DMS 273 (cell line): ENCODE data around the gene ZNF592.
"Not testable (repeated sequence)": the region's sequence is repeated elsewhere in the genome, so short reads cannot be mapped to it uniquely, and the experiment has no call there.

Experiments used
- DNase-seq: peaks from one replicate; lab custom pipeline; 2025; ENCODE audit not compliant: unreplicated experiment; lab: John Stamatoyannopoulos, UW

The ZNF592 gene, protein sequence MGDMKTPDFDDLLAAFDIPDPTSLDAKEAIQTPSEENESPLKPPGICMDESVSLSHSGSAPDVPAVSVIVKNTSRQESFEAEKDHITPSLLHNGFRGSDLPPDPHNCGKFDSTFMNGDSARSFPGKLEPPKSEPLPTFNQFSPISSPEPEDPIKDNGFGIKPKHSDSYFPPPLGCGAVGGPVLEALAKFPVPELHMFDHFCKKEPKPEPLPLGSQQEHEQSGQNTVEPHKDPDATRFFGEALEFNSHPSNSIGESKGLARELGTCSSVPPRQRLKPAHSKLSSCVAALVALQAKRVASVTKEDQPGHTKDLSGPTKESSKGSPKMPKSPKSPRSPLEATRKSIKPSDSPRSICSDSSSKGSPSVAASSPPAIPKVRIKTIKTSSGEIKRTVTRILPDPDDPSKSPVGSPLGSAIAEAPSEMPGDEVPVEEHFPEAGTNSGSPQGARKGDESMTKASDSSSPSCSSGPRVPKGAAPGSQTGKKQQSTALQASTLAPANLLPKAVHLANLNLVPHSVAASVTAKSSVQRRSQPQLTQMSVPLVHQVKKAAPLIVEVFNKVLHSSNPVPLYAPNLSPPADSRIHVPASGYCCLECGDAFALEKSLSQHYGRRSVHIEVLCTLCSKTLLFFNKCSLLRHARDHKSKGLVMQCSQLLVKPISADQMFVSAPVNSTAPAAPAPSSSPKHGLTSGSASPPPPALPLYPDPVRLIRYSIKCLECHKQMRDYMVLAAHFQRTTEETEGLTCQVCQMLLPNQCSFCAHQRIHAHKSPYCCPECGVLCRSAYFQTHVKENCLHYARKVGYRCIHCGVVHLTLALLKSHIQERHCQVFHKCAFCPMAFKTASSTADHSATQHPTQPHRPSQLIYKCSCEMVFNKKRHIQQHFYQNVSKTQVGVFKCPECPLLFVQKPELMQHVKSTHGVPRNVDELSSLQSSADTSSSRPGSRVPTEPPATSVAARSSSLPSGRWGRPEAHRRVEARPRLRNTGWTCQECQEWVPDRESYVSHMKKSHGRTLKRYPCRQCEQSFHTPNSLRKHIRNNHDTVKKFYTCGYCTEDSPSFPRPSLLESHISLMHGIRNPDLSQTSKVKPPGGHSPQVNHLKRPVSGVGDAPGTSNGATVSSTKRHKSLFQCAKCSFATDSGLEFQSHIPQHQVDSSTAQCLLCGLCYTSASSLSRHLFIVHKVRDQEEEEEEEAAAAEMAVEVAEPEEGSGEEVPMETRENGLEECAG (N-terminal part only)

DNA sequence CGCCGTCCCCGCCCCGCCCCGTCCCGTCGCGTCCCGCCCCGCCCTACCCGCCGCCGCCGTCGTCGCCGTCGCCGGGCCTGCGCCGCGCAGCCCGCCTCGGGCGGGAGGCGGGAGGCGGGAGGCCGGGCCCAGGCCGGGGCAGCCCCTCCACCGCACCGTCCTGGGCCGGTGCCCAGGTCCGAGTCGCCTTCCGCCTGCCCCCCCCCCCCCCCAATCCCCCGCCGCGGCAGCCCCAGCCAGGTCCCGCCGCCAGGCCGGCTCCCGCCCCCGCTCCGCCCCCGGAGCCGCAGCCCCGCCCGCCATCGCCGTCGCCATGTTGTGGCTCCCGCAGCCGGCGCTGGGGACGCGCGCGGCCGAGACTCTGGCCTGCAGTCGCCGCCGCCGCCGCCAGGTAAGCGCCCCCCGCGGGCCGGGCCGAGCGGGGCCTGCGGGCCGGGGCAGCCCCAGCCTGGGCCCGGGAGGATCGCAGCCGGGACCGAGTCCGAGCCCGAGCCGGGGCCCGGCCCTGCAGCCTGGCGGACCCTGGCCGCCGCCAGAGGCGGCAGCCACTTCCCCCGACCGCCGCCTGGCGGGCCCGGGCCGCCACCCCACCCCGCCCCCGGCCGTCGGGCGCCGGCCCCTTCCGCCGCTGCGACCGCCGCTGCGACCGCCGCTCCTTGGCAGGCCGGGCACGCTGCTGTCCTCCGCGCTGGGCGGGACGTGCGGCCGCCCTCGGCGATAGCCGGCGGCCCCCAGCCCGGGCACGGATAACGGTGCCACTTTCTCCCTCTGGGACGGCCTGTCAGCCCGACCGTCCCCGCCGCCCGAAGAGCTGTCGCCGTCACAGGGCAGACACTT lies at the start of gene ZNF592:
Gene ZNF592, plus strand, starts transcription at position 319 of the 837 bp plus-strand sequence. CDS start 34,084 bp downstream, outside the sequence.
- DNase-seq, result peak; percentile 82

DNA sequence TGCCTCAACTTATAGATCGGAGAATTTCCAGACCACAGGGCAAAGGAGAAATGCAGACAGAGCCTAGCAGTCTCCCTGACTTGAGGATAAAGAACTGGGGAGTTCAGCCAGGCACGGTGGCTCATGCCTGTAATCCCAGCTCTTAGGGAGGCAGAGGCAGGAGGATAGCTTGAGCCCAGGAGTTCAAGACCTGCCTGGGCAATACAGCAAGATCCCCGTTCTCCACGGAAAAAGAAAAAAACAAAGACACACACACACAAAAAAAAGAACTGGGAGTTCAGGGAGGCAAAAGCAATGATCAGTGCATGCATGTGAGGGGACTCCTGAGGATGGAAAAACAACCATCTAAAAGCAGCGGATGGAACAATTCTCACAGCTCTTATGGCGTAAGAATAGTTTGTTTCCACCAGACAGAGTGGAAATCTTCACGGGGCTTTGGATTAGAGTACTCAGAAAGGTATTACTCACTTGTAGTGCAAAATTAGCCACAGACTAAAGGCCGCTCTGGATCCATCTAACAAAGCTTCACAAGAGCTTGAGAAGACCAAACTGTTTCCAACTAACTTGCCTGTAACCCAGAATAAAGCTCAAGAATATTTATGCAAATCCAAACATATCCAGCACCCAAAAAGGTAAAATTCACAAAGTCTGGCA lies 48.7 kb upstream of the ZNF592 start:
- DNase-seq, result no peak

GRCh38 chr15:84702961-84703482 lies 45.4 kb upstream of the ZNF592 start:
- DNase-seq, result peak; percentile 3

GRCh38 chr15:84703808-84704207 lies 44.6 kb upstream of the ZNF592 start:
- DNase-seq, result no peak

- no peak for DNase-seq
Observed at GRCh38 chr15:84714372-84714771, 34.0 kb upstream of the ZNF592 start.

DNA sequence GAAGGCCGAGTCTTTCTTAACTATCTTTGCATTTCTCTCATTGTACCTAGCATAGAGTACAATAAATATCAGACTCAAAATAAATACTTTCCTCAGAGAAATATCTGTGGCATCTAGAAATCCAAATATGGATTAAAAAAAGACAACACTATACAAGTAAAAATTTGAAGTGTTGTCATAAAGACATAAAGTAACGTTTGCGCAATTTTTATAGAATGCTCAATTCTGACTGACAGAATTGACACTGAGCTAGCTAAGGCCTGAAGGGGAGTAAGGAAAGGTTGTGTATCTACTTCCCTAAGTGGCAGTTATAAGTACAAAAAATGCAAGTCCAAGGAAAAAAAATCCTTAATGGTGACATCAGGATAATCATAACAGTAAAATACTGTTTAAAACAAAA lies 33.6 kb upstream of the ZNF592 start:
- no peak for DNase-seq

DNA sequence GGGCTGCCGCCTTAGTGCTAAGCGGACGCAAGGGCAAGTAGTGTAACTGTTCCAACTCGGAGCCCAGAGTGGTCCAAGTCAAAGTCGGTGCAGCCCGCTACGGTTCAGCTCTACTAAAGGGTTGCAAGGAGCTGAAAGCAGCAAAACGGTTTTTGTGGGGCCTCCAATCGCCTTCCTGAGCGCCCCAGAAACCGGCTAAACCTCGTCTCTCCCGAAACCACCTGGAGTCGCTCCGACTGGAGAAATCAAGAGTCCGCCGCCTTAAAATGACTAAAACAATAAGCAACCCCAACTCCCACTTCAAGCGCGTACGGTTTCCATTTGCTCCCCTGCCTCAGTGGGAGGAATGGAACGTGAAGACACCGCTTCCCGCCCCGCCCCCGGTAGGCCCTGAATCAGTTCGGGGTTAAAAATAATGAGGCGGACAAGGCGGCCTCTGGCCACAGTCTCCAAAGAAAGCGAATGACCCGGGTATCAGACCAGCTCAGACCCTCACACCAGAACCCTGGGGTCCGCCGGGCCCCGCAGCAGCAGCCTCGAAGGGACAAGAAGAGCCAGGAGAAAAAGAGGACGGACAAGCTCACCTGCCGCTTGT lies 32.9 kb upstream of the ZNF592 start:
- DNase-seq, result peak; percentile 72

GRCh38 chr15:84716036-84716732 lies 32.2 kb upstream of the ZNF592 start, which contains the start of gene SEC11A:
SEC11A (minus strand) TSS chr15:84716139; CDS start chr15:84716075, 64 bp downstream.
- DNase-seq, result peak; percentile 93

DNA sequence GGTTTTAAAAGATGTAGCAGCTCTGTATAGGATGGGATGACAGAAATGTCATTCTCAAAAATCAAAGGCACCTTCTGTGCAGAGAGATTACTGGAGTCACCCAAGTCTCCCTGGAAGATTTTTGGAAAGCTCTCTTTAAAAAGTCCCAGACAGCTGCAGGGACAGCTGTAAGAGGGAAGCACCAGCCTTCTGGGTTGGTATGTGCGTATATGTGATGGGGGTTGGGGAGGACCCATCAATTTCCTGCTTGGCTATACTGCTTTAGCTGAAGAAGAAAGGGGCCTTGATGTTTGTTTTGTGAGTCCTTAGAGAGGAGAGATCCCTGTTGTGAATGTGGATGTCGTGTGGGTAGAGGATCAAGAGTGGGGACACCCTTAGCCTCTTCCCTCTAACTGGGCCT lies 27.0 kb upstream of the ZNF592 start:
- DNase-seq, result no peak

DNA sequence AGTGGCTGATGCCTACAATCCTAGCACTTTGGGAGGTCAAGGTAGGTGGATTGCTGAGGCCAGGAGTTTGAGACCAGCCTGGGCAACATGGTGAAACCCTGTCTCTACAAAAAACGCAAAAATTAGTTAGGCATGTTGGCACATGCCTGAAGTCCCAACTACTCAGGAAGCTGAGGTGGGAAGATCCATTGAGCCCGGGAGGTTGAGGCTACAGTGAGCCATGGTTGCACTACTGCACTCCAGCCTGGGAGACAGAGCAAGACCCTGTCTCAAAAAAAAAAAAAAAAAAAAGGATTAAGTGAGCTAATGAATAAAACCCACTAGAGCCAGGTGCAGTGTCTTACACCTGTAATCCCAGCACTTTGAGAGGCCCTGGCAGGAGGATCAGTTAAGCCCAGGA lies 25.8 kb upstream of the ZNF592 start:
- no peak for DNase-seq

DNA sequence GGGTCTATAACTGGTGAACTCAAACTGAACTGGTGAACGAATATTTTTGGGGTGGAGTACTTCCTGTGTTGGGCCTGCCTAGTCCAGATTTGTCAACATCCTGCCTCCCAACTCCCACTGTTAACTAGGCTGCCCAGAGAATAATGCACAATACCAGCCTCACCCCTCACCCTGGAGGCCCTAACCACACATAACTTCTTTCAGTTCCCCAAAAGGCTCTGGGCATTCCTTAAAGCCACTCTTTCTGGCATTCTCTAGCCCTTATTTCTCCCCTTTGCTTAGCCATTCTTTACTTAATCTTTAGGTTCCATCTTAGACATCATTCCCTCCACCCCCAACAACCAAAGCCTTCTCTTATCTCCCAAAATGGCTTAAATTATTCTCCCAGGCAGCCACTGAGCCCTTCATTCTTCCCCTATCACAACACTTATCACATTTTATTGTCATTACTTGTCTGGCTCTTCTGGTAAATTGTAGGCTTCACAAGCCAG lies 23.3 kb upstream of the ZNF592 start:
- DNase-seq, result no peak

GRCh38 chr15:84727429-84727828 lies 21.0 kb upstream of the ZNF592 start:
- no peak for DNase-seq

GRCh38 chr15:84731774-84732173 lies 16.6 kb upstream of the ZNF592 start:
- DNase-seq, result no peak

DNA sequence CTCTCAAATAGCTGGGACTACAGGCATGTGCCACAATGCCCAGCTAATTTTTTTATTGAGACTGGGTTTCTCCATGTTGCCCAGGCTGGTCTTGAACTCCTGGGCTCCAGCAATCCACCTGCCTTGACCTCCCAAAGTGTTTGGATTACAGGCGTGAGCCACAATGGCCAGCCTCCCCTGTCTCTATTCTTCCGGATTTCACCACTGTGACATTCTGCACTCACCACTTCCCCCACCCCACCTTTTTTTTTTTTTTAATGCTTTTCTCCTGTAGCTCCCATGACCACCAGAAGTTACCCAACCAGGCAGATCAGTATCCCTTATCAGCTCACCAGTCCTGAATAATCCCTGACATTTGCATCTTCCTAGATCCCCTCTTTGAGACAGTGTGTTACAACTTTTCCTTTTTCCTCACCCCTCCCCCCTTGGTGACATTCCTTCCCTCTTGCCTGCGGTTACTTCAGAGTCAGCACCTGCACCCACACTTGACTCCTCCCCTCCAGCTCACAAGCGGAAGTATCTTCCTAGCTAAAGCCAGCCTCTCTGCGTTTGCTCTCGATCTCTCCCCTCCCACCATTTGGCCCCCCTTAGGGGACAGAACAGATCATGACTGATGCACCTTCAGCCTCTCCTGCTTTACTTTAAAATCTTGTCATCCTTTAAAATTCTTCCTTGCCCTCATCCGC lies 13.5 kb upstream of the ZNF592 start:
- DNase-seq, result peak; percentile 11

DNA sequence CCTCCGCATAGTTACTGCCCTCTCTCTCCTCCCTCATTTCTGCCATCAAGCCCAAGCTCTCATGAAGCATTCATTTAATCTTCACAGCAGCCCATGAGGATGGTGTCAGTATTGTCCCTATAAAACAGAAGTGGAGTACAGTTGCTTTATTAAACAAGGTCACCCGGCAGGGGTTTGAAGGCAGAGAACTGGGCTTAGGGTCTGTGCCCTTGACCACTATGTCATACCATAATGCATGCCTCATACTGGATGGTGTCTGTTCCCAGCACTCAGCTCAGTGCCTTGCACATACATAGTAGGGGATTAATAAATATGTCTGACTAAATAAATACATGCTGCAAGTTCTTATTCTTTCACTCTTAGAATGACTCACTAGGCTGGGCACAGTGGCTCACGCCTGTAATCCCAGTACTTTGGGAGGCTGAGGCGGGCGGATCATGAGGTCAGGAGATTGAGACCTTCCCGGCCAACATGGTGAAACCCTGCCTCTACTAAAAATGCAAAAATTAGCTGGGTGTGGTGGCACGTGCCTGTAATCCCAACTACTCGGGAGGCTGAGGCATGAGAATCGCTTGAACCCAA lies 12.8 kb upstream of the ZNF592 start:
- DNase-seq, result not testable (repeated sequence)

GRCh38 chr15:84736375-84736774 lies 12.0 kb upstream of the ZNF592 start:
- no peak for DNase-seq

- no peak for DNase-seq
Observed at GRCh38 chr15:84737005-84737404, 11.4 kb upstream of the ZNF592 start.
